Gastroesophageal sphincter (tissue), 3 donors: ENCODE measurements around the gene RFX3.

Source experiments
- CTCF ChIP-seq, 4 experiments: fragments of 200-600 bp in 2 of 4; fragments of 450-650 bp in 2 of 4; sonication (generic) in 1 of 4; IDR thresholded peaks; one replicate each; pipeline ENCODE4 v1.5.1; 2017 to 2019; ENCODE audit warnings: antibody characterized with exemption in 4 of 4, mild to moderate bottlenecking in 2 of 4, moderate library complexity in 2 of 4
- EP300 ChIP-seq: sonication (generic); formaldehyde crosslinking; IDR thresholded peaks from one replicate; pipeline ENCODE4 v1.6.1; 2017; ENCODE audit warnings: antibody characterized with exemption, mild to moderate bottlenecking
- POLR2A ChIP-seq, 2 donors: fragments of 450-650 bp; IDR thresholded peaks; one replicate each; pipeline ENCODE4 v1.6.1; 2017; ENCODE audit warnings: antibody characterized with exemption in 2 of 2, mild to moderate bottlenecking in 2 of 2, moderate library complexity in 1 of 2

- no peak for TF ChIP-seq CTCF (IDR thresholded peaks at IDR 0.05)
- no peak for TF ChIP-seq EP300
- TF ChIP-seq POLR2A (IDR thresholded peaks at IDR 0.05): no peak
Observed at GRCh38 chr9:3323714-3324113, 202.1 kb downstream of the RFX3 start.
